HFF-Myc (cell line): ENCODE measurements around the gene CABS1.

Experiments
- DNase-seq: peaks from one replicate; pipeline ENCODE4 v3.0.0-alpha.2; 2011; ENCODE audit warnings: low read depth; ENCODE audit errors: extremely low read depth
- H3K4me3 ChIP-seq: replicated peaks from 2 replicates; pipeline ENCODE4 v1.5.1; 2011; ENCODE audit warnings: low read depth, mild to moderate bottlenecking, control low read depth, low read length
- CTCF ChIP-seq: IDR thresholded peaks from 2 replicates; pipeline ENCODE4 v1.5.1; 2012; ENCODE audit warnings: mild to moderate bottlenecking, low read depth, low read length, control low read depth; ENCODE audit errors: missing control alignments

CABS1 gene

GRCh38 chr4:70371987-70372386 lies 37.2 kb downstream of the CABS1 start:
- H3K4me3 ChIP-seq = no peak overlapping the region
- no peak for DNase-seq
- TF ChIP-seq CTCF = no peak

GRCh38 chr4:70372760-70373159 lies 38.0 kb downstream of the CABS1 start:
- no peak for TF ChIP-seq CTCF
- H3K4me3 ChIP-seq = no peak overlapping the region
- DNase-seq = no peak

- no peak overlapping the region for H3K4me3 ChIP-seq
- no peak for TF ChIP-seq CTCF
- no peak for DNase-seq
Observed at GRCh38 chr4:70380578-70380977, 45.8 kb downstream of the CABS1 start.

- no peak for TF ChIP-seq CTCF
- H3K4me3 ChIP-seq = no peak within 1 kb of the TSS
- no peak for DNase-seq
Observed at GRCh38 chr4:70382691-70383181, 48.0 kb downstream of the CABS1 start, which contains the start of gene SMR3B. SMR3B (plus strand) TSS chr4:70383131; CDS start chr4:70384511, 1,380 bp downstream.
